Ishikawa (cell line): ENCODE data around the gene PLCB1.

Source experiments
- CEBPB ChIP-seq: IDR thresholded peaks from 2 replicates; pipeline ENCODE4 v1.6.1; 2012
- CREB1 ChIP-seq: IDR thresholded peaks from 2 replicates; pipeline ENCODE4 v1.6.1; 2012; ENCODE audit warnings: low read depth
- EGR1 ChIP-seq: IDR thresholded peaks from 2 replicates; pipeline ENCODE4 v1.6.1; 2012
- EP300 ChIP-seq: IDR thresholded peaks from 2 replicates; pipeline ENCODE4 v1.6.1; 2012; ENCODE audit warnings: borderline replicate concordance
- FOXM1 ChIP-seq: IDR thresholded peaks from 2 replicates; pipeline ENCODE4 v1.6.1; 2012; ENCODE audit warnings: low read depth, borderline replicate concordance
- NFIC ChIP-seq: IDR thresholded peaks from 2 replicates; pipeline ENCODE4 v1.6.1; 2012
- RAD21 ChIP-seq: IDR thresholded peaks from 2 replicates; pipeline ENCODE4 v1.6.1; 2012; ENCODE audit warnings: low read depth
- TAF1 ChIP-seq: IDR thresholded peaks from 2 replicates; pipeline ENCODE4 v1.6.1; 2012; ENCODE audit warnings: low read depth, mild to moderate bottlenecking
- TCF12 ChIP-seq: IDR thresholded peaks from 2 replicates; pipeline ENCODE4 v1.6.1; 2012; ENCODE audit warnings: low read depth
- TEAD4 ChIP-seq: IDR thresholded peaks from 2 replicates; pipeline ENCODE4 v1.6.1; 2012
- TF ChIP-seq, protein P1 (sequence below): IDR thresholded peaks from 2 replicates; pipeline ENCODE4 v1.6.1; 2012
- TF ChIP-seq, protein P2 (sequence below): IDR thresholded peaks from 2 replicates; pipeline ENCODE4 v1.6.1; 2012
- TF ChIP-seq, protein P3 (sequence below): IDR thresholded peaks from 2 replicates; pipeline ENCODE4 v1.6.1; 2012; ENCODE audit warnings: low read depth, mild to moderate bottlenecking

DNA sequence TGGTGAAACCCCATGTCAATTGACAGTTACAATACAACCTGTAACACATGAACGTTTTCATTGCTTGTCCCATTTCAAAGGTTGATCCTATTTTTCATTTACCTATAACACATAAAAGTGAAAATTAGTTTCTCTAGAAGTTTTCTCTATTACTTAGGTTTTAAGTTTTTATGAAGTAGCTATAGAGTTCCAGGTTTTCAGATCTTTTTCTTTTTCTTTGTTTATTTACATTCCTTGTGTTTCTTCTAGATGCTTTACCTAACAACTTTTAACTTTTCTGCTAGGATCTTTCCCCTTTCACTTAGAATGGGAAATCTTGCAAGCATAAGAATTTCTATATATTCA, 232.6 kb downstream of the PLCB1 start:
- no peak for TF ChIP-seq EP300
- TF ChIP-seq, protein P1, sequence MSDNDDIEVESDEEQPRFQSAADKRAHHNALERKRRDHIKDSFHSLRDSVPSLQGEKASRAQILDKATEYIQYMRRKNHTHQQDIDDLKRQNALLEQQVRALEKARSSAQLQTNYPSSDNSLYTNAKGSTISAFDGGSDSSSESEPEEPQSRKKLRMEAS = no peak
- TF ChIP-seq, protein P2, sequence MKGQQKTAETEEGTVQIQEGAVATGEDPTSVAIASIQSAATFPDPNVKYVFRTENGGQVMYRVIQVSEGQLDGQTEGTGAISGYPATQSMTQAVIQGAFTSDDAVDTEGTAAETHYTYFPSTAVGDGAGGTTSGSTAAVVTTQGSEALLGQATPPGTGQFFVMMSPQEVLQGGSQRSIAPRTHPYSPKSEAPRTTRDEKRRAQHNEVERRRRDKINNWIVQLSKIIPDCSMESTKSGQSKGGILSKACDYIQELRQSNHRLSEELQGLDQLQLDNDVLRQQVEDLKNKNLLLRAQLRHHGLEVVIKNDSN = no peak
- TF ChIP-seq TAF1 = no peak
- TF ChIP-seq EGR1 = no peak
- no peak for TF ChIP-seq NFIC
- TF ChIP-seq, protein P3, sequence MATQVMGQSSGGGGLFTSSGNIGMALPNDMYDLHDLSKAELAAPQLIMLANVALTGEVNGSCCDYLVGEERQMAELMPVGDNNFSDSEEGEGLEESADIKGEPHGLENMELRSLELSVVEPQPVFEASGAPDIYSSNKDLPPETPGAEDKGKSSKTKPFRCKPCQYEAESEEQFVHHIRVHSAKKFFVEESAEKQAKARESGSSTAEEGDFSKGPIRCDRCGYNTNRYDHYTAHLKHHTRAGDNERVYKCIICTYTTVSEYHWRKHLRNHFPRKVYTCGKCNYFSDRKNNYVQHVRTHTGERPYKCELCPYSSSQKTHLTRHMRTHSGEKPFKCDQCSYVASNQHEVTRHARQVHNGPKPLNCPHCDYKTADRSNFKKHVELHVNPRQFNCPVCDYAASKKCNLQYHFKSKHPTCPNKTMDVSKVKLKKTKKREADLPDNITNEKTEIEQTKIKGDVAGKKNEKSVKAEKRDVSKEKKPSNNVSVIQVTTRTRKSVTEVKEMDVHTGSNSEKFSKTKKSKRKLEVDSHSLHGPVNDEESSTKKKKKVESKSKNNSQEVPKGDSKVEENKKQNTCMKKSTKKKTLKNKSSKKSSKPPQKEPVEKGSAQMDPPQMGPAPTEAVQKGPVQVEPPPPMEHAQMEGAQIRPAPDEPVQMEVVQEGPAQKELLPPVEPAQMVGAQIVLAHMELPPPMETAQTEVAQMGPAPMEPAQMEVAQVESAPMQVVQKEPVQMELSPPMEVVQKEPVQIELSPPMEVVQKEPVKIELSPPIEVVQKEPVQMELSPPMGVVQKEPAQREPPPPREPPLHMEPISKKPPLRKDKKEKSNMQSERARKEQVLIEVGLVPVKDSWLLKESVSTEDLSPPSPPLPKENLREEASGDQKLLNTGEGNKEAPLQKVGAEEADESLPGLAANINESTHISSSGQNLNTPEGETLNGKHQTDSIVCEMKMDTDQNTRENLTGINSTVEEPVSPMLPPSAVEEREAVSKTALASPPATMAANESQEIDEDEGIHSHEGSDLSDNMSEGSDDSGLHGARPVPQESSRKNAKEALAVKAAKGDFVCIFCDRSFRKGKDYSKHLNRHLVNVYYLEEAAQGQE = no peak
- TF ChIP-seq TEAD4 = no peak
- TF ChIP-seq CEBPB = no peak
- no peak for TF ChIP-seq TCF12
- no peak for TF ChIP-seq CREB1
- TF ChIP-seq RAD21 = no peak
- TF ChIP-seq FOXM1 = no peak
